ENCODE data around the gene GPHB5.

DNA sequence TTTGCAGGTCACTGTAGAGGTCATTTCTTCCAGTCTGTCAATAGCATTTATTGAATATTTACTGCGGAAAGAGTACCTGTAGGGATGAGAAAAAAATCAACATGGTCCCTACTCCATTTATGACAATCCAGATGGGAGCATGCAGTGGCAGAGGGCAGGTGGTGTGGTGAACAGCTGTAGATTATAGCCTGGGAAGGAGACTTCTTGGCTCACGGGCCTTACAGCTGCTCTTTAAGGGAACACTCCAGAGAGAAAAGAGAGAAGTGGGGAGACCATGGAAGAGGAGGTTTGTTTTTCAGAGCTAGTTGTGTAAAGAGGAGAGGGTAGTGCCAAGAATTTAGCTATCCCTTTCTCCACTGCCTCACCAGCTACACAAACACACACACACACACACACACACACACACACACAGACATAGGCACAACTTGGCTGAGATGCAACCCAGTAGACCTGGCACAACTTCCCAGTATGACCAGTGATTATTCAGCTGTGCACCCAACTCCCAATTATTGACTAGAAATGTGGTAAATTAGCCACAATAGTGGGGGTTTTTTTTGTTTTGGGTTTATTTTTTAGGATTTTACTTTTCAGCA, 41.0 kb downstream of the GPHB5 start:
- no peak for TF ChIP-seq POLR2A (IDR thresholded peaks at IDR 0.05)
- no peak for TF ChIP-seq CTCF (IDR thresholded peaks at IDR 0.05)
